ENCODE results near the gene TNKS2.
"Not testable (repeated sequence)": the region's sequence is repeated elsewhere in the genome, so short reads cannot be mapped to it uniquely, and the experiment has no call there.

The TNKS2 gene

DNA sequence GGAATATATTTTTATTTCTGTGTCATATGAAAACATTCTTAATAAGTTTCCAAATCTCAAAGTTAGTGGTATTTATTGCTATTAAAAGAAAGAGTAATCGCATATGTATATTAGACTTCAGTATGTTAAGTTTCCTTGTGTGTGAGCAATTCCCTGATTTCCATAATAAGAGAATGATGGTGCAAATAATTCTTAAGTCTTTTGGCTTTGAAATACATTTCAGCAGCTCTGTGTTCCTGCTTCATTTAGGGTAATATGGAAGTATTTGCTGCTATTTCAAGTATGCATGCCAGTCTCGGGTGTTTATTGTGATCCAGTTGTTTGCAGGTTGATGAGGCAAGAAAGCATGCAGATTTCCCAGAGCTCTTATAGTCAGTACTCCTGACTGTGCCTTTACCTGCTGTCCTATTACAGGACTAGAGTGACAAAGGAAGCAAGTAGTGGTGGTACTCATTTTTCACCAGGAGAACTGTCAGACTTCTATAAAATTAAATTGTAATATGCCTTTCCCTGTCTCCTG is 67.4 kb downstream of the TNKS2 start:
- DNase-seq (ENCODE audit: low spot score), result no peak

DNA sequence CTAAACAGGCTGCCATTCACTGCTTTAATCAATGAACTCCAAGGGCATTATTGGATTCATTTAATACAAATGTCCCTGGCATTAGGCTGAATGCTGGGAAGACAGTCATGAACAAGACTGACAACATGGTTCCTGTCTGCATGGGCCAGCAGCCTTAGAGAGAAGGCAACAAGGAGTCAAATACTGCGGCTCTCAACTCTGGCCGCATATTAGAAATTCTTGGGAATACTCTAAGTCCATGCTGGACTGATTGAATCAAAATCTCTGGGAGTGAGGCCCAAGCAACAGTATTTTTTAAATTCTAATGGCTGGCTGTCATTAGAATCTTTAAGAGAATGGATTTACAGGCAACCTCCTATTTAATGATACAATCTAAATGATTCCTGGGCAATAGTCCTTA is 76.9 kb downstream of the TNKS2 start:
- no peak for DNase-seq (ENCODE audit: low spot score)

- DNase-seq (ENCODE audit: low spot score), result no peak
Observed at GRCh38 chr10:91875779-91876178, 77.6 kb downstream of the TNKS2 start.

DNA sequence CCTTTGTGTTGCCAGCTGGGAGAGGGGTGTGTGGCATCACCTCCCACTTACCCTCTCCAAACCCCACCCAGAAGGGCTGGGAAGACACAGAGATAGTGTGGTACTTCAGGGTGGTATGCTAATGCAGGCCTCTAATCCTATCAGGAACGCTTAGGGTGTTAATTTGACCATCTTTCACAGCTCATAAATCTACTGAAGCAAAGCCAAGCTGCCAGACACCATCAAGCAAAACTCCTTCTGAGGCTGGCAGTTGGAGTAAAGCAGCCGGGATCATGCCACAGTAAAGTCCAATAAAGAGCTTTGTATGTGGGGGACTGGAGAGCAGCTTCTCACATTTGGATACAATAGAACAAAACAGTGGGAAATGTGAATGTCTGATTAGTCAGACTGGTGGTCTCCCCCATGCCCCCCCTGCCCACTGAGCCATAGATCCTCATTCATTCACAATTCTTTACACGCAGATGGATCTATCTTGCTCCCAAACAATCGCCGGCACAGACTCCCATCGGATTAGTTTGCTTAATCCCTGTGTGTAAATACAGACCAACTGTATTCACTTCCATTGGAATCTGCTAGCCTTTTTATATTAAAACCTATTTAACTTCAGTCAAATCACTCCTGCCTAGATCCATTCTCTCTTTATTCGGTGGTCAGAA is 81.4 kb downstream of the TNKS2 start:
- DNase-seq (ENCODE audit: low spot score), result no peak

DNA sequence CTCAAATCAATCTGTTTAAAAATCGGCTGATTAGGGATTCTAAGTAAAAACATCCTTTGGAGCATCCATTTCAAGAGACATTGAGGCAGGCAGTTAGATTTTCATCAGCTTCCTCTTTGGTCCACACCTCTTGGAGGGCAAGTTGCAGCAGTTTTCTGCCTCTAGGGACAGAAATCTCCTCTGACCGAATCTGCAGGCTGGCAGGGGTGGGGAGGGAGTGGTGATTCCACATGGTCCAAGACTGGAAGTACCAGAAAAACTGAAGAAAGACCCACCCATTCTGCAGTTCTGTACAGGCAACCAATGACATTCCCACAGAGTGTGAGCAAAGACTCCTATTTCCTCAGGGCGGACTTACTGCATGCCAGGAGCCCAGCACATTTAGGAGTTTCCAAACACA is 82.1 kb downstream of the TNKS2 start:
- peak; percentile 20 for DNase-seq (ENCODE audit: low spot score)

- DNase-seq (ENCODE audit: low spot score), result peak; percentile 47
Observed at GRCh38 chr10:91883549-91884444, 85.6 kb downstream of the TNKS2 start.

GRCh38 chr10:91884536-91884935 is 86.3 kb downstream of the TNKS2 start:
- no peak for DNase-seq (ENCODE audit: low spot score)

GRCh38 chr10:91885362-91886079 is 87.3 kb downstream of the TNKS2 start:
- DNase-seq (ENCODE audit: low spot score), result no peak

- DNase-seq (ENCODE audit: low spot score), result no peak
Observed at GRCh38 chr10:91886954-91887271, 88.7 kb downstream of the TNKS2 start.

GRCh38 chr10:91887272-91888076 is 89.2 kb downstream of the TNKS2 start:
- DNase-seq (ENCODE audit: low spot score), result peak; percentile 30

DNA sequence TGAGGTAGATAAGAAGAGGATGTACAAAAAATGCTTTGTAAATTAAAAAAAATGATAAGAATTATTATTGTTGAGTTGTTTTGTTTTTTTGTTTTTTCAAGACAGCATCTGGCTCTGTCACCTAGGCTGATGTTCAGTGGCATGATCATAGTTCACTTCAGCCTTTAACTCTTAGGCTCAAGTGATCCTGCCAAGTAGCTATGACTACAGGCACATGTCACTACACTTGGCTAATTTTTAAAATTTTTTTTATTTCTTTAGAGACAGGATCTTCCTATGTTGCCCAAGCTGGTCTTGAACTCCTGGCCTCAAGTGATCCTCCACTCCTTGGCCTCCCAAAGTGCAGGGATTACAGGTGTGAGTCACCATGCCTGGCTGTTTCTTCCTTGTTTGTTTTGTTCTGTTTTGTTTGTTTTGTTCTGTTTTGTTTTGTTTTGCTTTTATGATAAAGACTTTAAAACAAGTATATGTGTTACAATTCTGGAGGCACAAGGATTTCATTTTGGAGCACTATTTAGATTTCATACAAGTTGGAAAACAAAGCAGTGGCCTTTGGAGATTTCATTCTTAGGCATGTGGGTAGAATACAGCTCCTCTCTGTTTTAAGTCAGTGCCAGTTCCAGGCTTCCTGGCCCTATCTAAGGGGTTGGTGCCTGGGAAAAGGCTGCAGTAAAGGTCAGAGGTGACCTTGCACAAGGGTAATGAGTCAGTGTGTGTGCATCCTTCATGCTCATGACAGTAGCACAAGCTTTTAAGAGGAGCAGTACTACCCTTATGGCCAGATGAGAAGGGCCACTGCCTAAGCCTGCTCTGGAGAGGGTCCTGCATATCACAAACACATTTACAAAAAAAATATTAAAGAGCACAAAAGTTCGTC is 93.1 kb downstream of the TNKS2 start:
- peak; percentile 10 for DNase-seq (ENCODE audit: low spot score)

DNA sequence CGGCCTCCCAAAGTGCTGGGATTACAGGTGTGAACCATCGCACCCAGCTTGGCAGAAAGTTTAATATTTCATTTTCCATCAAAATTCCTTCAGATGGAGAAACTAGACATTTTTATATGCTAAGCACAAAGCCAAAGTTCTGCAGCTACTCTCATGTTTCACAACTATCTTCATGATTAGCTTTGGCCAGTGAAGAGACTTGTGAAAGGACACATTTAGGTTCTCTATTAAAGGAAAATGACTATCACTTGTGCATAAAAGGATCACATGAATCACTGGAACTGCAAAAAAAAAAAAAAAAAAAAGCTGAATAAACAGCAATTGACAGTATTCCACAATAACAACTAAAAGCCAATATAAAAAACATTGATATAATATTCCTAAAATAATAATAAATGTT is 94.8 kb downstream of the TNKS2 start:
- DNase-seq (ENCODE audit: low spot score), result no peak

- DNase-seq (ENCODE audit: low spot score), result not testable (repeated sequence)
Observed at GRCh38 chr10:91894261-91894685, 96.0 kb downstream of the TNKS2 start.

DNA sequence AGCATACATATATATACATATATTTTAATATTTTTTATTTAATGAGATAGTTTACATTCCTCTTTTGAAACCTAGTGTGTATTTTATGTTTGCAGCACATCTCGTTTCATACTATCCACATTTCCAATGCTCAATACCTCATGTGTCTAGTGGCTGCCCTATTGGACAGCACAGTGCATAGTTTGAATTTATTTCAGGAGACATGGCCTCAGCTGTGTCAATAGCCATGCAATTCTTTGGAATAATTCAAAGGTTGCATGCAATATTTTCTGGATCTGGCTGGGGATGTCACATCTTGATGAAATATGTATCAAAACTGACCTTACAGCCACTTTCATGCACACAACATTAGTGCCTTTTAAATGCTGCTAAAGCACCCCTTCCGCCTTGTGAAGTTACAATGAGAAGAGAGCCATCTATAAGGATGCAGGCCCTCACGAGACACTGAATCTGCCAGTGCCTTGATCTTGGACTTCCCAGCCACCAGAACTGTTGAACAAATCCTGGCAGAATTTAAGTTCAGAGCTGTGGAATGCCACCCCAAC is 98.1 kb downstream of the TNKS2 start:
- no peak for DNase-seq (ENCODE audit: low spot score)

DNA sequence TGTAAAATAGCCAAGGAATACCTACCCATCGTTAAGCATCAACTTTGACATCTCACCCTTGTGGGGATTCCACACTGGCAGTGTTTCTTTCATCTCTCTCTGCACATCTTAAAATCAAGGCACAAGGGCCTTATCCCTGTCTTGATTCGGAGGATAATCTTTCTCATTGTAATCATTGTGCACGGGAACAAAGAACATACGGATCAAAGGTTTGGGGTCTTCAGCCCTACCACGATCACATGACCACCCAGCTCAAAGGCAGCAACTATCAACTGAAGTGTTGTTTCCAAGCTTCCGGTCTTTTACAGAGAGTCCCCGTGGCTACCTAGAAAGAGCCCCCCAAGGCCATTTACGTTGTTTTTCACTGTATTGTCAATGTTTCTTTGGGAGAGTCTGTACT is 99.2 kb downstream of the TNKS2 start:
- DNase-seq (ENCODE audit: low spot score), result no peak

- DNase-seq (ENCODE audit: low spot score), result peak; percentile 69
Observed at GRCh38 chr10:91901784-91902677, 103.8 kb downstream of the TNKS2 start.

DNA sequence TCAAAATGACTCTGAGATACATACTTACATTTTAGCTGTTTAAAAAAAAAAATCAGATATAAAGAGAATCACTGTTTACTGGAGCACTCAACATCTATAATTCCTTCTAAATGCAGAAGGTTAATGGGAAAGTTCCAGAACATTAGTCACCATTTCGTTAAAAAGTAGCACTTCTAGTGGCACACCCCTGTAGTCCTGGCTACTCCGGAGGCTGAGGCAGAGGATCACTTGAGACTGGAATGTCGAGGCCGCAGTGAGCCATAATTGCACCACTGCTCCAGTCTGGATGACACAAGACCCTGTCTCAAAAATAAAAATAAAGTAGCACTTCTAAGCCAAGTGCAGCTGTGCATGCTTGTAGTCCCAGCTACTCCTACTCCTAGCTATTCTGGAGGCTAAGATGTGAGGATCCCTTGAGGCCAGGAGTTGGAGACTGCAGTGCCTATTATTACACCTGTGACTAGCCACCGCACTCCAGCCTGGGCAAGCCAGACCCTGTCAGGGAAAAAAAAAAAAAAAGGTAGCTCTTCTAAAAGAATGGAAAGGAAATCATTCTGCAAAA is 108.9 kb downstream of the TNKS2 start:
- no peak for DNase-seq (ENCODE audit: low spot score)

DNA sequence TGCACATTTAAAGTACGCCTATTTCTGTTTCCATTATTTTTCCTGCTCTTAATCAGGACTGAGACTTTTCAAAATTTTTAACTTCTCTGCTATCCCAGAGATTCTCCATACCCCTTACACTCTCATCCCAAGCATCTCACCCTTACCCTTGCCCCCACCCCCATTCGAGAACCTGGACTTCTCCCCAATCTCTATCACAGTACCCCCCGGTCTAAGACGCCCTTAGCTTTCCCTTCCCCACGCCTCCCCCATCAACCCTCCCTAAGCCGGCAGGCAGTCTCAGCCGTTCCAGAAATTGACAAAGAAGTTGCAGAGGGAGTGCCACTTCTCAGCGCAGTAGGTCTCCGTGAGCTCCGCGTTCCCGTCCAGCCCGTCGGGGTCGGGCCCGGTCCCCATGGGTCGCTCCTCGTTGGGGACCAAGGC is 109.7 kb downstream of the TNKS2 start:
- peak; percentile 15 for DNase-seq (ENCODE audit: low spot score)
